HEK293T (cell line): ENCODE results near the gene LPAR3.

ENCODE experiments used
- CTBP1 ChIP-seq: fragments of 450-650 bp; IDR thresholded peaks from 2 replicates; pipeline ENCODE4 v1.6.1; 2016; ENCODE audit warnings: borderline replicate concordance
- ELF4 ChIP-seq: fragments of 450-650 bp; IDR thresholded peaks from 2 replicates; pipeline ENCODE4 v1.6.1; 2017; ENCODE audit warnings: antibody characterized with exemption
- TARDBP ChIP-seq: fragments of 450-650 bp; IDR thresholded peaks from 2 replicates; pipeline ENCODE4 v1.6.1; 2016
- ZNF384 ChIP-seq: fragments of 450-650 bp; IDR thresholded peaks from 2 replicates; pipeline ENCODE4 v1.6.1; 2016

DNA sequence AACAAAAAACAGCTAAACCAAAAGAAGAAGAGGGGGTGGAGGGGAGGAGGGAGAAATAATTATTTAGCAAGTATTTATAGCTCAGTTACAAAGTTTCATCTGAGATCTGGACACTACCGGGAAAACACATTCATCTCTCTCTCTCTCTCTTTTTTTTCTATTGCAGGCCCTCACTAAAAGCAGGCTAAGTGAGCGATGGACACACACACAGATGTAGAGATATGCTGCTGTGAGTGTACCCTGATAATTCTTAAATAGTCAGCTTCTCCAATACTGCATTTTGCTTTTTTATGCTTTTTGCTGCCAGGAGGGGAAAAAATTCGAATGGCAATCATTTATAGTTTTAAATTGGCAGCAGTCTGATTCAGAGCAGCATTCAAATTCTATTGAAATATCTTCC lies 65.0 kb downstream of the LPAR3 start:
- TF ChIP-seq CTBP1: no peak
- no peak for TF ChIP-seq ELF4
- TF ChIP-seq TARDBP: no peak
- no peak for TF ChIP-seq ZNF384
